Liver (tissue), 9 donors: ENCODE data around the gene CTNNA2. TPM values are rescaled to one million over a fixed set of nuclear protein-coding genes. Genes with fewer than 3 reads are reported as not detected.

Experiments used
- DNase-seq: peaks from one replicate; pipeline ENCODE4 v3.0.0-alpha.2; 2017; ENCODE audit warnings: low spot score
- H3K27ac ChIP-seq, 2 donors: one replicate each; pipeline ENCODE4 v1.7.0; 2013; ENCODE audit warnings: inconsistent platforms in 2 of 2, low read length in 2 of 2, control low read depth in 1 of 2, low read depth in 1 of 2, mild to moderate bottlenecking in 1 of 2
- H3K27me3 ChIP-seq, 4 donors: one replicate each; pipeline versions ENCODE4 v1.6.1 to v1.7.0; 2013; ENCODE audit warnings: low read length in 3 of 4, inconsistent platforms in 1 of 4, mild to moderate bottlenecking in 1 of 4, moderate library complexity in 1 of 4; ENCODE audit not compliant: control insufficient read depth in 4 of 4, insufficient read depth in 4 of 4
- H3K36me3 ChIP-seq, 4 donors: one replicate each; pipeline versions ENCODE4 v1.6.1 to v1.7.0; 2013; ENCODE audit warnings: low read length in 3 of 4, mild to moderate bottlenecking in 3 of 4, low read depth in 1 of 4, moderate library complexity in 1 of 4; ENCODE audit not compliant: control insufficient read depth in 4 of 4, insufficient read depth in 3 of 4
- H3K4me1 ChIP-seq, 4 donors: one replicate each; pipeline versions ENCODE4 v1.6.1 to v1.7.0; 2013; ENCODE audit warnings: low read length in 3 of 4, mild to moderate bottlenecking in 3 of 4, moderate library complexity in 1 of 4; ENCODE audit not compliant: control insufficient read depth in 4 of 4, insufficient read depth in 4 of 4
- H3K4me3 ChIP-seq, 3 donors: one replicate each; pipeline versions ENCODE4 v1.6.1 to v1.7.0; 2013; ENCODE audit warnings: low read length in 3 of 3, control low read depth in 1 of 3, low read depth in 1 of 3, mild to moderate bottlenecking in 1 of 3
- H3K9ac ChIP-seq, 2 donors: one replicate each; pipeline ENCODE4 v1.7.0; 2013; ENCODE audit warnings: low read length in 2 of 2, mild to moderate bottlenecking in 2 of 2, moderate library complexity in 2 of 2, control low read depth in 1 of 2, low read depth in 1 of 2
- H3K9me3 ChIP-seq, 4 donors: one replicate each; pipeline versions ENCODE4 v1.6.1 to v1.7.0; 2013; ENCODE audit warnings: low read length in 3 of 4; ENCODE audit not compliant: control insufficient read depth in 4 of 4
- EGR1 ChIP-seq, 2 donors: IDR thresholded peaks; 2 replicates each; pipeline ENCODE4 v1.6.1; 2016 to 2018; ENCODE audit warnings: antibody characterized with exemption in 2 of 2, low read depth in 2 of 2
- FOXA1 ChIP-seq: IDR thresholded peaks from 2 replicates; pipeline ENCODE4 v1.6.1; 2016; ENCODE audit warnings: antibody characterized with exemption
- FOXA2 ChIP-seq: IDR thresholded peaks from 2 replicates; pipeline ENCODE4 v1.6.1; 2016; ENCODE audit warnings: antibody characterized with exemption
- GABPA ChIP-seq, 2 donors: IDR thresholded peaks in 1 of 2; conservative IDR thresholded peaks in 1 of 2; 2 replicates each; pipeline ENCODE4 v1.6.1; 2016; ENCODE audit warnings: antibody characterized with exemption in 2 of 2, mild to moderate bottlenecking in 1 of 2, moderate library complexity in 1 of 2
- HNF4A ChIP-seq, 2 donors: conservative IDR thresholded peaks; 2 replicates each; pipeline ENCODE4 v1.6.1; 2016; ENCODE audit warnings: antibody characterized with exemption in 2 of 2, mild to moderate bottlenecking in 2 of 2
- HNF4G ChIP-seq: IDR thresholded peaks from 2 replicates; pipeline ENCODE4 v1.6.1; 2016; ENCODE audit warnings: antibody characterized with exemption
- JUND ChIP-seq, 2 donors: IDR thresholded peaks; 2 replicates each; pipeline ENCODE4 v1.6.1; 2016; ENCODE audit warnings: antibody characterized with exemption in 2 of 2
- NR2F2 ChIP-seq: IDR thresholded peaks from 2 replicates; pipeline ENCODE4 v1.6.1; 2016; ENCODE audit warnings: antibody characterized with exemption
- RAD21 ChIP-seq, 2 donors: IDR thresholded peaks; 2 replicates each; pipeline ENCODE4 v1.6.1; 2016; ENCODE audit warnings: antibody characterized with exemption in 2 of 2, mild to moderate bottlenecking in 2 of 2
- RXRA ChIP-seq, 2 donors: IDR thresholded peaks; 2 replicates each; pipeline ENCODE4 v1.6.1; 2017 to 2018; ENCODE audit warnings: antibody characterized with exemption in 2 of 2, mild to moderate bottlenecking in 1 of 2
- SP1 ChIP-seq: IDR thresholded peaks from 2 replicates; pipeline ENCODE4 v1.6.1; 2018; ENCODE audit warnings: antibody characterized with exemption, mild to moderate bottlenecking
- TAF1 ChIP-seq: conservative IDR thresholded peaks from 2 replicates; pipeline ENCODE4 v1.6.1; 2016; ENCODE audit warnings: antibody characterized with exemption, mild to moderate bottlenecking
- YY1 ChIP-seq: IDR thresholded peaks from 2 replicates; pipeline ENCODE4 v1.6.1; 2016; ENCODE audit warnings: antibody characterized with exemption, mild to moderate bottlenecking
- WGBS: extraction: QIAGEN DNeasy Blood & Tissue Kit; methylation state at CpG from one replicate; pipeline ENCODE4 v1.1.7; 2013; 5-methylcytosine and 5-hydroxymethylcytosine counted together
- polyA plus RNA-seq, 2 donors: library from polyadenylated mRNA; stranded (reverse) in 1 of 2; unstranded in 1 of 2; fragments of 200-250 nt in 1 of 2; fragments of >200 nt in 1 of 2; fragmentation: Nextera tagmentation in 1 of 2; extraction: Ambion mirVana in 1 of 2; gene quantifications; one replicate each; pipeline versions ENCODE4 v1.2.1 to v1.2.3, GENCODE V29; 2013 to 2015
- total RNA-seq, 2 donors: library from RNA; depleted of rRNA; stranded (reverse); fragments of >200 nt; gene quantifications; one replicate each; pipeline ENCODE4 v1.2.3, GENCODE V29; 2014
- TF ChIP-seq, protein P1 (sequence below): fragments of 150-350 bp; IDR thresholded peaks from 2 replicates; pipeline ENCODE4 v1.5.1; 2017; ENCODE audit warnings: improper control_type of control experiment, low read depth, low read length; ENCODE audit not compliant: missing input control
- TF ChIP-seq, protein P2 (sequence below): IDR thresholded peaks from 2 replicates; pipeline ENCODE4 v1.6.1; 2016; ENCODE audit warnings: antibody characterized with exemption
- TF ChIP-seq, protein P3 (sequence below): IDR thresholded peaks from 2 replicates; pipeline ENCODE4 v1.6.1; 2016; ENCODE audit warnings: antibody characterized with exemption
- TF ChIP-seq, protein P4 (sequence below): IDR thresholded peaks from 2 replicates; pipeline ENCODE4 v1.6.1; 2016; ENCODE audit warnings: antibody characterized with exemption, mild to moderate bottlenecking
- TF ChIP-seq, protein P5 (sequence below): IDR thresholded peaks from 2 replicates; pipeline ENCODE4 v1.6.1; 2016; ENCODE audit warnings: antibody characterized with exemption
- donor health status: healthy.
- donor health status: healthy.
- donor health status: healthy.
- donor health status: healthy.
- donor health status: healthy.

CTNNA2 gene
- total and polyA plus RNA-seq, 4 donors: 0.05 TPM; not detected in 3

DNA sequence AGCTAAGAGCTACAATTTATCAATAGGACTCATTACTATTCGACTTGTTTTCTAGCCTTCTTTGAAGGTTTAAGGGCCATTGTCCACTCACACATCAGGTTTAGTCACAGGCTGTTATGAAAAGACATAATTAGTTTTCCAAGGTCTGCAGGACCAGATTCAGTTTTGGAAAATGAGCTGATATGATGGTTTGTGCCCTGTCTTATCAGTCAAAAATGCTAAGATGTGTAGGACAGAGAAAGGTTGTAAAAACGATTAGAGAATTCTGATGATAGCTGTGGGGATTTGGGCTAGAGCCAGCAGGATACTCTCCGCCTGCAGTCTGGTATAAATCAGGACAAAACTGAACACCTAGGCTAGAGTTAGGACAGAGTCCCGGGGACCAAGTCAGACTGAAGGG is 578.4 kb downstream of the CTNNA2 start:
- no peaks in the 10 kb centered on the region for H3K4me1 ChIP-seq
- no peak for DNase-seq
- no peak overlapping the region for H3K27ac ChIP-seq
- no peaks in the 10 kb centered on the region for H3K36me3 ChIP-seq
- WGBS: 62% methylated on average over 4 of the region's 4 CpGs
- no peaks in the 10 kb centered on the region for H3K9me3 ChIP-seq
- H3K4me3 ChIP-seq: no peak overlapping the region
- no peak overlapping the region for H3K9ac ChIP-seq
- no peak for TF ChIP-seq HNF4A (conservative IDR thresholded peaks at IDR 0.05)
- TF ChIP-seq FOXA1: no peak
- TF ChIP-seq, protein P1, sequence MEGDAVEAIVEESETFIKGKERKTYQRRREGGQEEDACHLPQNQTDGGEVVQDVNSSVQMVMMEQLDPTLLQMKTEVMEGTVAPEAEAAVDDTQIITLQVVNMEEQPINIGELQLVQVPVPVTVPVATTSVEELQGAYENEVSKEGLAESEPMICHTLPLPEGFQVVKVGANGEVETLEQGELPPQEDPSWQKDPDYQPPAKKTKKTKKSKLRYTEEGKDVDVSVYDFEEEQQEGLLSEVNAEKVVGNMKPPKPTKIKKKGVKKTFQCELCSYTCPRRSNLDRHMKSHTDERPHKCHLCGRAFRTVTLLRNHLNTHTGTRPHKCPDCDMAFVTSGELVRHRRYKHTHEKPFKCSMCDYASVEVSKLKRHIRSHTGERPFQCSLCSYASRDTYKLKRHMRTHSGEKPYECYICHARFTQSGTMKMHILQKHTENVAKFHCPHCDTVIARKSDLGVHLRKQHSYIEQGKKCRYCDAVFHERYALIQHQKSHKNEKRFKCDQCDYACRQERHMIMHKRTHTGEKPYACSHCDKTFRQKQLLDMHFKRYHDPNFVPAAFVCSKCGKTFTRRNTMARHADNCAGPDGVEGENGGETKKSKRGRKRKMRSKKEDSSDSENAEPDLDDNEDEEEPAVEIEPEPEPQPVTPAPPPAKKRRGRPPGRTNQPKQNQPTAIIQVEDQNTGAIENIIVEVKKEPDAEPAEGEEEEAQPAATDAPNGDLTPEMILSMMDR: no peak
- TF ChIP-seq JUND (IDR thresholded peaks at IDR 0.05): no peak
- no peak for TF ChIP-seq GABPA (IDR thresholded peaks at IDR 0.05 in 1 of 2, conservative IDR thresholded peaks at IDR 0.05 in 1 of 2)
- TF ChIP-seq, protein P2, sequence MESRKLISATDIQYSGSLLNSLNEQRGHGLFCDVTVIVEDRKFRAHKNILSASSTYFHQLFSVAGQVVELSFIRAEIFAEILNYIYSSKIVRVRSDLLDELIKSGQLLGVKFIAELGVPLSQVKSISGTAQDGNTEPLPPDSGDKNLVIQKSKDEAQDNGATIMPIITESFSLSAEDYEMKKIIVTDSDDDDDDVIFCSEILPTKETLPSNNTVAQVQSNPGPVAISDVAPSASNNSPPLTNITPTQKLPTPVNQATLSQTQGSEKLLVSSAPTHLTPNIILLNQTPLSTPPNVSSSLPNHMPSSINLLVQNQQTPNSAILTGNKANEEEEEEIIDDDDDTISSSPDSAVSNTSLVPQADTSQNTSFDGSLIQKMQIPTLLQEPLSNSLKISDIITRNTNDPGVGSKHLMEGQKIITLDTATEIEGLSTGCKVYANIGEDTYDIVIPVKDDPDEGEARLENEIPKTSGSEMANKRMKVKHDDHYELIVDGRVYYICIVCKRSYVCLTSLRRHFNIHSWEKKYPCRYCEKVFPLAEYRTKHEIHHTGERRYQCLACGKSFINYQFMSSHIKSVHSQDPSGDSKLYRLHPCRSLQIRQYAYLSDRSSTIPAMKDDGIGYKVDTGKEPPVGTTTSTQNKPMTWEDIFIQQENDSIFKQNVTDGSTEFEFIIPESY: no peak
- TF ChIP-seq, protein P3, sequence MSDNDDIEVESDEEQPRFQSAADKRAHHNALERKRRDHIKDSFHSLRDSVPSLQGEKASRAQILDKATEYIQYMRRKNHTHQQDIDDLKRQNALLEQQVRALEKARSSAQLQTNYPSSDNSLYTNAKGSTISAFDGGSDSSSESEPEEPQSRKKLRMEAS: no peak
- TF ChIP-seq YY1: no peak
- no peak for TF ChIP-seq SP1
- TF ChIP-seq RXRA (IDR thresholded peaks at IDR 0.05): no peak
- TF ChIP-seq EGR1 (IDR thresholded peaks at IDR 0.05; ENCODE audit: low read depth in 2 of 2): no peak
- no peak for TF ChIP-seq RAD21 (IDR thresholded peaks at IDR 0.05)
- TF ChIP-seq, protein P4, sequence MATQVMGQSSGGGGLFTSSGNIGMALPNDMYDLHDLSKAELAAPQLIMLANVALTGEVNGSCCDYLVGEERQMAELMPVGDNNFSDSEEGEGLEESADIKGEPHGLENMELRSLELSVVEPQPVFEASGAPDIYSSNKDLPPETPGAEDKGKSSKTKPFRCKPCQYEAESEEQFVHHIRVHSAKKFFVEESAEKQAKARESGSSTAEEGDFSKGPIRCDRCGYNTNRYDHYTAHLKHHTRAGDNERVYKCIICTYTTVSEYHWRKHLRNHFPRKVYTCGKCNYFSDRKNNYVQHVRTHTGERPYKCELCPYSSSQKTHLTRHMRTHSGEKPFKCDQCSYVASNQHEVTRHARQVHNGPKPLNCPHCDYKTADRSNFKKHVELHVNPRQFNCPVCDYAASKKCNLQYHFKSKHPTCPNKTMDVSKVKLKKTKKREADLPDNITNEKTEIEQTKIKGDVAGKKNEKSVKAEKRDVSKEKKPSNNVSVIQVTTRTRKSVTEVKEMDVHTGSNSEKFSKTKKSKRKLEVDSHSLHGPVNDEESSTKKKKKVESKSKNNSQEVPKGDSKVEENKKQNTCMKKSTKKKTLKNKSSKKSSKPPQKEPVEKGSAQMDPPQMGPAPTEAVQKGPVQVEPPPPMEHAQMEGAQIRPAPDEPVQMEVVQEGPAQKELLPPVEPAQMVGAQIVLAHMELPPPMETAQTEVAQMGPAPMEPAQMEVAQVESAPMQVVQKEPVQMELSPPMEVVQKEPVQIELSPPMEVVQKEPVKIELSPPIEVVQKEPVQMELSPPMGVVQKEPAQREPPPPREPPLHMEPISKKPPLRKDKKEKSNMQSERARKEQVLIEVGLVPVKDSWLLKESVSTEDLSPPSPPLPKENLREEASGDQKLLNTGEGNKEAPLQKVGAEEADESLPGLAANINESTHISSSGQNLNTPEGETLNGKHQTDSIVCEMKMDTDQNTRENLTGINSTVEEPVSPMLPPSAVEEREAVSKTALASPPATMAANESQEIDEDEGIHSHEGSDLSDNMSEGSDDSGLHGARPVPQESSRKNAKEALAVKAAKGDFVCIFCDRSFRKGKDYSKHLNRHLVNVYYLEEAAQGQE: no peak
- no peak for TF ChIP-seq FOXA2
- TF ChIP-seq, protein P5, sequence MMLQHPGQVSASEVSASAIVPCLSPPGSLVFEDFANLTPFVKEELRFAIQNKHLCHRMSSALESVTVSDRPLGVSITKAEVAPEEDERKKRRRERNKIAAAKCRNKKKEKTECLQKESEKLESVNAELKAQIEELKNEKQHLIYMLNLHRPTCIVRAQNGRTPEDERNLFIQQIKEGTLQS: no peak
- no peak for TF ChIP-seq HNF4G
- TF ChIP-seq NR2F2: no peak
- no peak for TF ChIP-seq TAF1
- H3K27me3 ChIP-seq: peaks cover 0 to 2% (median 0%) of the 10 kb centered on the region in 4 donors
